SK-N-SH treated with all-trans-retinoic acid at 6 μM for 48 hours (cell line): ENCODE data around the gene CSTB.

Source experiments
- ATAC-seq: fragments of 200-7000 bp; cut with Tn5 transposase; 3 replicates; pipeline ENCODE4 v1.9.1; 2020; ENCODE audit warnings: mild to moderate bottlenecking, moderate library complexity
- ARNTL ChIP-seq: fragments of 450-650 bp; formaldehyde crosslinking; IDR thresholded peaks from 2 replicates; pipeline ENCODE4 v1.5.0; 2020; ENCODE audit warnings: low read depth, mild to moderate bottlenecking, moderate library complexity, borderline replicate concordance
- BACH2 ChIP-seq: fragments of 250-450 bp; sonication (Bioruptor Pico); IDR thresholded peaks from 2 replicates; pipeline ENCODE4 v1.9.0; 2021; ENCODE audit warnings: mild to moderate bottlenecking, borderline replicate concordance
- CSDC2 ChIP-seq: fragments of 250-450 bp; sonication (Bioruptor Pico); IDR thresholded peaks from 2 replicates; pipeline ENCODE4 v1.5.0; 2020; ENCODE audit warnings: mild to moderate bottlenecking, moderate library complexity
- ESRRG ChIP-seq: fragments of 250-450 bp; sonication (Bioruptor Pico); IDR thresholded peaks from 2 replicates; pipeline ENCODE4 v1.6.1; 2021; ENCODE audit warnings: mild to moderate bottlenecking
- OSR1 ChIP-seq: fragments of 250-450 bp; sonication (Bioruptor Pico); IDR thresholded peaks from 2 replicates; pipeline ENCODE4 v1.8.0; 2022; ENCODE audit warnings: moderate library complexity, mild to moderate bottlenecking, inconsistent platforms
- PPARA ChIP-seq: fragments of 250-450 bp; sonication (Bioruptor Pico); IDR thresholded peaks from 2 replicates; pipeline ENCODE4 v1.5.0; 2020; ENCODE audit warnings: mild to moderate bottlenecking, borderline replicate concordance
- RARB ChIP-seq: fragments of 250-450 bp; sonication (Bioruptor Pico); IDR thresholded peaks from 2 replicates; pipeline ENCODE4 v1.8.0; 2021; ENCODE audit warnings: mild to moderate bottlenecking, moderate library complexity
- SNAI2 ChIP-seq: fragments of 250-450 bp; sonication (Bioruptor Pico); IDR thresholded peaks from 2 replicates; pipeline ENCODE4 v1.5.0; 2020; ENCODE audit warnings: mild to moderate bottlenecking, moderate library complexity
- TCF4 ChIP-seq: fragments of 250-450 bp; sonication (Bioruptor Pico); IDR thresholded peaks from 2 replicates; pipeline ENCODE4 v1.8.0; 2021; ENCODE audit warnings: mild to moderate bottlenecking, moderate library complexity, borderline replicate concordance
- TOX ChIP-seq: fragments of 250-450 bp; sonication (Bioruptor Pico); IDR thresholded peaks from 2 replicates; pipeline ENCODE4 v1.8.0; 2021; ENCODE audit warnings: mild to moderate bottlenecking, moderate library complexity, borderline replicate concordance
- ZC3H10 ChIP-seq: fragments of 250-450 bp; sonication (Bioruptor Pico); IDR thresholded peaks from 2 replicates; pipeline ENCODE4 v1.5.1; 2021; ENCODE audit warnings: mild to moderate bottlenecking, moderate library complexity
- ZFP3 ChIP-seq: fragments of 250-450 bp; sonication (Bioruptor Pico); IDR thresholded peaks from 2 replicates; pipeline ENCODE4 v1.5.0; 2020; ENCODE audit warnings: mild to moderate bottlenecking, moderate library complexity
- ZFP30 ChIP-seq: fragments of 450-650 bp; formaldehyde crosslinking; IDR thresholded peaks from 2 replicates; pipeline ENCODE4 v1.5.0; 2022; ENCODE audit warnings: mild to moderate bottlenecking, moderate library complexity
- ZNF565 ChIP-seq: fragments of 450-650 bp; formaldehyde crosslinking; conservative IDR thresholded peaks from 2 replicates; pipeline ENCODE4 v1.5.0; 2020; ENCODE audit warnings: low read depth, mild to moderate bottlenecking, moderate library complexity
- ZNF70 ChIP-seq: fragments of 450-650 bp; formaldehyde crosslinking; IDR thresholded peaks from 2 replicates; pipeline ENCODE4 v1.5.0; 2020; ENCODE audit warnings: mild to moderate bottlenecking, moderate library complexity
- ZNF8 ChIP-seq: fragments of 450-650 bp; formaldehyde crosslinking; IDR thresholded peaks from 2 replicates; pipeline ENCODE4 v1.5.0; 2020; ENCODE audit warnings: mild to moderate bottlenecking, moderate library complexity
- TF ChIP-seq, protein P1 (sequence below): fragments of 250-450 bp; sonication (Bioruptor Pico); IDR thresholded peaks from 2 replicates; pipeline ENCODE4 v1.8.0; 2020; ENCODE audit warnings: mild to moderate bottlenecking, moderate library complexity, borderline replicate concordance
- TF ChIP-seq, protein P2 (sequence below): fragments of 250-450 bp; sonication (Bioruptor Pico); IDR thresholded peaks from 2 replicates; pipeline ENCODE4 v1.5.0; 2020; ENCODE audit warnings: mild to moderate bottlenecking, moderate library complexity
- TF ChIP-seq, protein P3 (sequence below): fragments of 250-450 bp; sonication (Bioruptor Pico); IDR thresholded peaks from 2 replicates; pipeline ENCODE4 v1.8.0; 2021; ENCODE audit warnings: low read depth, mild to moderate bottlenecking, moderate library complexity, borderline replicate concordance
- TF ChIP-seq, protein P4 (sequence below): fragments of 250-450 bp; sonication (Bioruptor Pico); IDR thresholded peaks from 2 replicates; pipeline ENCODE4 v1.5.1; 2021; ENCODE audit warnings: mild to moderate bottlenecking, moderate library complexity
- TF ChIP-seq, protein P5 (sequence below): fragments of 250-450 bp; sonication (Bioruptor Pico); IDR thresholded peaks from 2 replicates; pipeline ENCODE4 v1.5.1; 2020; ENCODE audit warnings: low read depth, mild to moderate bottlenecking, moderate library complexity

The CSTB gene

DNA sequence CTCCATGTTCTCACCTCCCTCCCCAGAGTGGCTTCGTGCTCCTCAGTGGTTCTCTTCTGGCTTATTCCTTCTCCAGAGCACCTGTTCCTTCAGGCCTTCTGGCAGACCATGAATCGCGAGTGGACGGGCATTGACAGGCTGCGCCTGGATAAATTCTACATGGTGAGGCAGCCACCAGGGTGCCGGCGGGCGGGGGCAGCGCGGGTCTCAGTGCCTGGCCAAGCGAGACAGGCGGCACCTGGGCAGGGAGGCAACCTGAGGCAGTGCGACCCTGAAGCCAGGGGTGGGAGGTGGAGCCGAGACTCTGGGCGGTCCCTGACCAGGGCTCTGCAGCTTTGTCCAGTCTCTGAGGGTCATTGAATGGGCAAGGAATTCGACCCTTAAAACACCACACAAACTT is 17.1 kb upstream of the CSTB start:
- ATAC-seq = no peak
- TF ChIP-seq, protein P1, sequence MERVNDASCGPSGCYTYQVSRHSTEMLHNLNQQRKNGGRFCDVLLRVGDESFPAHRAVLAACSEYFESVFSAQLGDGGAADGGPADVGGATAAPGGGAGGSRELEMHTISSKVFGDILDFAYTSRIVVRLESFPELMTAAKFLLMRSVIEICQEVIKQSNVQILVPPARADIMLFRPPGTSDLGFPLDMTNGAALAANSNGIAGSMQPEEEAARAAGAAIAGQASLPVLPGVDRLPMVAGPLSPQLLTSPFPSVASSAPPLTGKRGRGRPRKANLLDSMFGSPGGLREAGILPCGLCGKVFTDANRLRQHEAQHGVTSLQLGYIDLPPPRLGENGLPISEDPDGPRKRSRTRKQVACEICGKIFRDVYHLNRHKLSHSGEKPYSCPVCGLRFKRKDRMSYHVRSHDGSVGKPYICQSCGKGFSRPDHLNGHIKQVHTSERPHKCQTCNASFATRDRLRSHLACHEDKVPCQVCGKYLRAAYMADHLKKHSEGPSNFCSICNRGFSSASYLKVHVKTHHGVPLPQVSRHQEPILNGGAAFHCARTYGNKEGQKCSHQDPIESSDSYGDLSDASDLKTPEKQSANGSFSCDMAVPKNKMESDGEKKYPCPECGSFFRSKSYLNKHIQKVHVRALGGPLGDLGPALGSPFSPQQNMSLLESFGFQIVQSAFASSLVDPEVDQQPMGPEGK = no peak
- TF ChIP-seq ZFP30 (CRISPR knock-in tag) (no peak), ARNTL (no peak), TCF4 (no peak), PPARA (CRISPR knock-in tag) (no peak), CSDC2 (no peak), OSR1 (CRISPR knock-in tag) (no peak), ESRRG (CRISPR knock-in tag) (no peak), RARB (CRISPR knock-in tag) (no peak), ZFP3 (CRISPR knock-in tag) (no peak), SNAI2 (CRISPR knock-in tag) (no peak)
- TF ChIP-seq, protein P2, sequence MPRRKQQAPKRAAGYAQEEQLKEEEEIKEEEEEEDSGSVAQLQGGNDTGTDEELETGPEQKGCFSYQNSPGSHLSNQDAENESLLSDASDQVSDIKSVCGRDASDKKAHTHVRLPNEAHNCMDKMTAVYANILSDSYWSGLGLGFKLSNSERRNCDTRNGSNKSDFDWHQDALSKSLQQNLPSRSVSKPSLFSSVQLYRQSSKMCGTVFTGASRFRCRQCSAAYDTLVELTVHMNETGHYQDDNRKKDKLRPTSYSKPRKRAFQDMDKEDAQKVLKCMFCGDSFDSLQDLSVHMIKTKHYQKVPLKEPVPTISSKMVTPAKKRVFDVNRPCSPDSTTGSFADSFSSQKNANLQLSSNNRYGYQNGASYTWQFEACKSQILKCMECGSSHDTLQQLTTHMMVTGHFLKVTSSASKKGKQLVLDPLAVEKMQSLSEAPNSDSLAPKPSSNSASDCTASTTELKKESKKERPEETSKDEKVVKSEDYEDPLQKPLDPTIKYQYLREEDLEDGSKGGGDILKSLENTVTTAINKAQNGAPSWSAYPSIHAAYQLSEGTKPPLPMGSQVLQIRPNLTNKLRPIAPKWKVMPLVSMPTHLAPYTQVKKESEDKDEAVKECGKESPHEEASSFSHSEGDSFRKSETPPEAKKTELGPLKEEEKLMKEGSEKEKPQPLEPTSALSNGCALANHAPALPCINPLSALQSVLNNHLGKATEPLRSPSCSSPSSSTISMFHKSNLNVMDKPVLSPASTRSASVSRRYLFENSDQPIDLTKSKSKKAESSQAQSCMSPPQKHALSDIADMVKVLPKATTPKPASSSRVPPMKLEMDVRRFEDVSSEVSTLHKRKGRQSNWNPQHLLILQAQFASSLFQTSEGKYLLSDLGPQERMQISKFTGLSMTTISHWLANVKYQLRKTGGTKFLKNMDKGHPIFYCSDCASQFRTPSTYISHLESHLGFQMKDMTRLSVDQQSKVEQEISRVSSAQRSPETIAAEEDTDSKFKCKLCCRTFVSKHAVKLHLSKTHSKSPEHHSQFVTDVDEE = no peak

DNA sequence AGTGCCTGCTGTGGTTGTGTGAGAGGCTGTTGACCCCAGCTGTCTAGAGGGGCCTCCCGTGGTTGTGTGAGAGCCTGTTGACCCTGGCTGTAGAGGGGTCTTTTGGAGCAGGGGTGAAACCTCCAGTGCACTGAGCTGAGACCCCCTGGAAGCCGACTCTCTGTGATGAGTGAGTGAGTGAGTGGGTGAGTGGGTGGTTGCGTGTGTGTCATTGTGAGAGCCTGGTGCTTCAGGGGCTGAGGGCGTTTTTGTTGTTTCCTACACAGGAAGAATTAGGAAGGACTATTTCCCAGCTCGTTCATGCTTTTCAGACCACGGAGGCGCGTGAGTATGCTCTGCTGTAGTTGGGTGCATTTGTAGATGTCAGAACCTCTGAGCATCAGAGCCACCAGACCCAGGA is 16.3 kb upstream of the CSTB start:
- TF ChIP-seq ZNF70 (CRISPR knock-in tag) (no peak), TCF4 (no peak), CSDC2 (no peak), TOX (CRISPR knock-in tag) (no peak), ARNTL (no peak), ZFP3 (CRISPR knock-in tag) (no peak), ZFP30 (CRISPR knock-in tag) (no peak), ZNF565 (CRISPR knock-in tag) (no peak), ESRRG (CRISPR knock-in tag) (no peak), BACH2 (no peak), RARB (CRISPR knock-in tag) (no peak), ZNF8 (CRISPR knock-in tag) (no peak), ZC3H10 (CRISPR knock-in tag) (no peak), OSR1 (CRISPR knock-in tag) (no peak)
- TF ChIP-seq, protein P1 = no peak
- TF ChIP-seq, protein P3, sequence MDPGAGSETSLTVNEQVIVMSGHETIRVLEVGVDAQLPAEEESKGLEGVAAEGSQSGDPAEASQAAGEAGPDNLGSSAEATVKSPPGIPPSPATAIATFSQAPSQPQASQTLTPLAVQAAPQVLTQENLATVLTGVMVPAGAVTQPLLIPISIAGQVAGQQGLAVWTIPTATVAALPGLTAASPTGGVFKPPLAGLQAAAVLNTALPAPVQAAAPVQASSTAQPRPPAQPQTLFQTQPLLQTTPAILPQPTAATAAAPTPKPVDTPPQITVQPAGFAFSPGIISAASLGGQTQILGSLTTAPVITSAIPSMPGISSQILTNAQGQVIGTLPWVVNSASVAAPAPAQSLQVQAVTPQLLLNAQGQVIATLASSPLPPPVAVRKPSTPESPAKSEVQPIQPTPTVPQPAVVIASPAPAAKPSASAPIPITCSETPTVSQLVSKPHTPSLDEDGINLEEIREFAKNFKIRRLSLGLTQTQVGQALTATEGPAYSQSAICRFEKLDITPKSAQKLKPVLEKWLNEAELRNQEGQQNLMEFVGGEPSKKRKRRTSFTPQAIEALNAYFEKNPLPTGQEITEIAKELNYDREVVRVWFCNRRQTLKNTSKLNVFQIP (CRISPR knock-in tag) = no peak
- TF ChIP-seq, protein P4, sequence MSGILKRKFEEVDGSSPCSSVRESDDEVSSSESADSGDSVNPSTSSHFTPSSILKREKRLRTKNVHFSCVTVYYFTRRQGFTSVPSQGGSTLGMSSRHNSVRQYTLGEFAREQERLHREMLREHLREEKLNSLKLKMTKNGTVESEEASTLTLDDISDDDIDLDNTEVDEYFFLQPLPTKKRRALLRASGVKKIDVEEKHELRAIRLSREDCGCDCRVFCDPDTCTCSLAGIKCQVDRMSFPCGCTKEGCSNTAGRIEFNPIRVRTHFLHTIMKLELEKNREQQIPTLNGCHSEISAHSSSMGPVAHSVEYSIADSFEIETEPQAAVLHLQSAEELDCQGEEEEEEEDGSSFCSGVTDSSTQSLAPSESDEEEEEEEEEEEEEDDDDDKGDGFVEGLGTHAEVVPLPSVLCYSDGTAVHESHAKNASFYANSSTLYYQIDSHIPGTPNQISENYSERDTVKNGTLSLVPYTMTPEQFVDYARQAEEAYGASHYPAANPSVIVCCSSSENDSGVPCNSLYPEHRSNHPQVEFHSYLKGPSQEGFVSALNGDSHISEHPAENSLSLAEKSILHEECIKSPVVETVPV (CRISPR knock-in tag) = no peak
- TF ChIP-seq, protein P2 = no peak
- TF ChIP-seq, protein P5, sequence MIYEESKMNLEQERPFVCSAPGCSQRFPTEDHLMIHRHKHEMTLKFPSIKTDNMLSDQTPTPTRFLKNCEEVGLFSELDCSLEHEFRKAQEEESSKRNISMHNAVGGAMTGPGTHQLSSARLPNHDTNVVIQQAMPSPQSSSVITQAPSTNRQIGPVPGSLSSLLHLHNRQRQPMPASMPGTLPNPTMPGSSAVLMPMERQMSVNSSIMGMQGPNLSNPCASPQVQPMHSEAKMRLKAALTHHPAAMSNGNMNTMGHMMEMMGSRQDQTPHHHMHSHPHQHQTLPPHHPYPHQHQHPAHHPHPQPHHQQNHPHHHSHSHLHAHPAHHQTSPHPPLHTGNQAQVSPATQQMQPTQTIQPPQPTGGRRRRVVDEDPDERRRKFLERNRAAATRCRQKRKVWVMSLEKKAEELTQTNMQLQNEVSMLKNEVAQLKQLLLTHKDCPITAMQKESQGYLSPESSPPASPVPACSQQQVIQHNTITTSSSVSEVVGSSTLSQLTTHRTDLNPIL (CRISPR knock-in tag) = no peak
- ATAC-seq = no peak
